H9 (cell line): Measurements from ENCODE around the gene ZNF136. TPM values are rescaled to one million over a fixed set of nuclear protein-coding genes. Genes with fewer than 3 reads are reported as not detected.

Experiments
- DNase-seq: peaks from one replicate; pipeline ENCODE4 v3.0.0-alpha.2; 2017
- H2AFZ ChIP-seq: one replicate; pipeline ENCODE4 v1.6.1; 2013; ENCODE audit warnings: mild to moderate bottlenecking, low read length, control low read depth, moderate library complexity
- H2AK5ac ChIP-seq: 2 replicates; pipeline ENCODE4 v1.6.1; 2013; ENCODE audit warnings: low read length, control low read depth, mixed read lengths; ENCODE audit not compliant: insufficient read length
- H2BK120ac ChIP-seq: one replicate; pipeline ENCODE4 v1.6.1; 2013; ENCODE audit warnings: low read depth, mild to moderate bottlenecking, low read length, control low read depth, inconsistent platforms; ENCODE audit not compliant: poor library complexity, severe bottlenecking
- H2BK12ac ChIP-seq: 2 replicates; pipeline ENCODE4 v1.6.1; 2013; ENCODE audit warnings: low read length, control low read depth, mixed read lengths, low read depth; ENCODE audit not compliant: insufficient read length
- H2BK15ac ChIP-seq: 2 replicates; pipeline ENCODE4 v1.6.1; 2013; ENCODE audit warnings: low read depth, low read length, control low read depth
- H2BK20ac ChIP-seq: one replicate; pipeline ENCODE4 v1.6.1; 2013; ENCODE audit warnings: low read depth, mild to moderate bottlenecking, low read length, control low read depth, inconsistent platforms; ENCODE audit not compliant: poor library complexity, severe bottlenecking
- H2BK5ac ChIP-seq: 2 replicates; pipeline ENCODE4 v1.6.1; 2013; ENCODE audit warnings: low read length, control low read depth, mixed read lengths; ENCODE audit not compliant: insufficient read length
- H3K14ac ChIP-seq: 2 replicates; pipeline ENCODE4 v1.6.1; 2013; ENCODE audit warnings: low read length, control low read depth; ENCODE audit not compliant: insufficient read depth
- H3K18ac ChIP-seq: 2 replicates; pipeline ENCODE4 v1.6.1; 2013; ENCODE audit warnings: low read depth, mild to moderate bottlenecking, mixed read lengths, low read length, control low read depth; ENCODE audit not compliant: insufficient read length
- H3K23ac ChIP-seq: 2 replicates; pipeline ENCODE4 v1.6.1; 2013; ENCODE audit warnings: low read length, control low read depth, mixed read lengths, low read depth; ENCODE audit not compliant: insufficient read length
- H3K23me2 ChIP-seq: 2 replicates; pipeline ENCODE4 v1.6.1; 2013; ENCODE audit warnings: low read depth, mild to moderate bottlenecking, mixed read lengths, low read length, control low read depth; ENCODE audit not compliant: insufficient read length, poor library complexity, severe bottlenecking
- H3K27ac ChIP-seq: 2 replicates; pipeline ENCODE4 v1.5.1; 2013; ENCODE audit warnings: low read length, control low read depth, mixed read lengths, low read depth; ENCODE audit not compliant: insufficient read length
- H3K27me3 ChIP-seq: 2 replicates; pipeline ENCODE4 v1.6.1; 2013; ENCODE audit warnings: low read length, control low read depth, inconsistent platforms; ENCODE audit not compliant: insufficient read depth
- H3K4ac ChIP-seq: 2 replicates; pipeline ENCODE4 v1.6.1; 2013; ENCODE audit warnings: low read depth, mild to moderate bottlenecking, control low read depth, inconsistent platforms, low read length, moderate library complexity
- H3K4me1 ChIP-seq: 2 replicates; pipeline ENCODE4 v1.6.1; 2013; ENCODE audit warnings: low read length, control low read depth, inconsistent platforms; ENCODE audit not compliant: insufficient read depth
- H3K4me2 ChIP-seq: 2 replicates; pipeline ENCODE4 v1.6.1; 2013; ENCODE audit warnings: low read length, control low read depth, mixed read lengths; ENCODE audit not compliant: insufficient read length, insufficient read depth
- H3K56ac ChIP-seq: 2 replicates; pipeline ENCODE4 v1.6.1; 2013; ENCODE audit warnings: low read depth, mild to moderate bottlenecking, mixed read lengths, low read length, control low read depth; ENCODE audit not compliant: insufficient read length
- H3K79me1 ChIP-seq: 2 replicates; pipeline ENCODE4 v1.6.1; 2013; ENCODE audit warnings: low read depth, mild to moderate bottlenecking, moderate library complexity, low read length, control low read depth, inconsistent platforms; ENCODE audit not compliant: insufficient read depth, poor library complexity, severe bottlenecking
- H3K79me2 ChIP-seq: 2 replicates; pipeline ENCODE4 v1.6.1; 2013; ENCODE audit warnings: low read length, control low read depth, inconsistent platforms; ENCODE audit not compliant: insufficient read depth
- H3K9ac ChIP-seq: 2 replicates; pipeline ENCODE4 v1.6.1; 2013; ENCODE audit warnings: low read length, control low read depth, mixed read lengths; ENCODE audit not compliant: insufficient read length; ENCODE audit errors: extremely low read depth
- H3K9me3 ChIP-seq: one replicate; pipeline ENCODE4 v1.6.1; 2013; ENCODE audit warnings: low read depth, low read length, inconsistent platforms; ENCODE audit not compliant: control insufficient read depth
- H3T11ph ChIP-seq: one replicate; pipeline ENCODE4 v1.6.1; 2013; ENCODE audit warnings: mild to moderate bottlenecking, low read length, control low read depth, inconsistent platforms
- H4K20me1 ChIP-seq: one replicate; pipeline ENCODE4 v1.6.1; 2013; ENCODE audit not compliant: control insufficient read depth, insufficient read length, insufficient read depth
- H4K5ac ChIP-seq: 2 replicates; pipeline ENCODE4 v1.6.1; 2013; ENCODE audit warnings: low read depth, mild to moderate bottlenecking, mixed read lengths, low read length, control low read depth; ENCODE audit not compliant: insufficient read length
- H4K8ac ChIP-seq: replicated peaks from 2 replicates; pipeline ENCODE4 v1.6.1; 2013; ENCODE audit warnings: low read length, control low read depth, mixed read lengths, low read depth; ENCODE audit not compliant: insufficient read length
- H4K91ac ChIP-seq: 2 replicates; pipeline ENCODE4 v1.6.1; 2013; ENCODE audit warnings: low read depth, mild to moderate bottlenecking, moderate library complexity, mixed read lengths, low read length, control low read depth; ENCODE audit not compliant: insufficient read length
- H3K27ac Mint-ChIP-seq, 3 experiments: 2 replicates in 2 of 3; 3 replicates in 1 of 3; pipeline ENCODE4 v1.8.0; 2020 to 2021; ENCODE audit warnings: mixed read lengths in 3 of 3, mild to moderate bottlenecking in 1 of 3, moderate library complexity in 1 of 3
- H3K27me3 Mint-ChIP-seq: 2 replicates; pipeline ENCODE4 v1.8.0; 2021; ENCODE audit warnings: low read depth, mild to moderate bottlenecking, moderate library complexity, mixed read lengths
- H3K36me3 Mint-ChIP-seq, 3 experiments: 2 replicates in 2 of 3; 3 replicates in 1 of 3; pipeline ENCODE4 v1.8.0; 2020 to 2021; ENCODE audit warnings: low read depth in 3 of 3, mixed read lengths in 3 of 3; ENCODE audit not compliant: insufficient read depth in 1 of 3
- H3K4me1 Mint-ChIP-seq, 2 experiments: 2 replicates each; pipeline ENCODE4 v1.8.0; 2020; ENCODE audit warnings: mixed read lengths in 2 of 2
- H3K4me3 Mint-ChIP-seq, 2 experiments: 2 replicates in 1 of 2; 3 replicates in 1 of 2; pipeline ENCODE4 v1.8.0; 2020 to 2021; ENCODE audit warnings: mild to moderate bottlenecking in 2 of 2, mixed read lengths in 2 of 2, moderate library complexity in 1 of 2
- H3K9me3 Mint-ChIP-seq, 2 experiments: 2 replicates in 1 of 2; 3 replicates in 1 of 2; pipeline ENCODE4 v1.8.0; 2020; ENCODE audit warnings: mild to moderate bottlenecking in 2 of 2, mixed read lengths in 2 of 2, moderate library complexity in 1 of 2
- CTCF ChIP-seq: fragments of 200-600 bp; sonication (generic); conservative IDR thresholded peaks from 3 replicates; pipeline ENCODE4 v1.8.0; 2021; ENCODE audit warnings: antibody characterized with exemption, mild to moderate bottlenecking
- WGBS: extraction: QIAGEN DNeasy Blood & Tissue Kit; methylation state at CpG from one replicate; pipeline ENCODE4 v1.1.7; 2013; ENCODE audit warnings: missing lambda C conversion rate, low lambda C conversion rate, mixed read lengths; ENCODE audit not compliant: insufficient read length; ENCODE audit errors: extremely low coverage; 5-methylcytosine and 5-hydroxymethylcytosine counted together
- long read RNA-seq: library from polyadenylated mRNA; unstranded; transcript quantifications from one replicate; pipeline ENCODE4 v2.0.0, GENCODE V29; 2020
- total RNA-seq: library from RNA; stranded (reverse); gene quantifications from 2 replicates; pipeline ENCODE4 v1.2.1, GENCODE V29; 2021

Gene ZNF136
- total RNA-seq, result 9.8 and 10.8 TPM in 2 replicates
- long read RNA-seq, transcript ZNF136-203 (5 exons, 474 nt), result minor isoform, 5 of 80 reads
- long read RNA-seq, transcript ZNF136-201 (4 exons, 3,643 nt), result major isoform, 65 of 80 reads
- long read RNA-seq, partial matches to known transcripts, result 3 of 80 reads
- long read RNA-seq, other reads (novel, unspliced or antisense), result 4 of 80 reads

- Mint-ChIP-seq H3K4me1 (peaks cover 7 to 9% of the 10 kb centered on the region in 2 experiments), H3K4me3 (peak within 1 kb of the TSS; percentile 85 to 97), H3K27ac (peak within 1 kb of the TSS; percentile 96 to 97 (median 96)), H3K36me3 (peaks cover 6 to 11% (median 7%) of the 10 kb centered on the region in 3 experiments; a peak in 5 of 7 replicates), H3K9me3 (peaks cover 0 to 2% of the 10 kb centered on the region in 2 experiments; a peak in 1 of 5 replicates), H3K27me3 (no peaks in the 10 kb centered on the region; the same call in 1 of the 2 replicates)
- Histone ChIP-seq H2BK120ac (no peak within 1 kb of the TSS), H3K4ac (no peak within 1 kb of the TSS), H2BK5ac (no peak within 1 kb of the TSS), H3K27me3 (no peaks in the 10 kb centered on the region), H2BK15ac (no peak within 1 kb of the TSS), H2AFZ (no peak within 1 kb of the TSS), H4K5ac (no peak within 1 kb of the TSS), H4K20me1 (no peaks in the 10 kb centered on the region), H3K56ac (no peak within 1 kb of the TSS), H3K9me3 (no peaks in the 10 kb centered on the region), H4K91ac (no peak within 1 kb of the TSS), H3K23me2 (peaks cover 6% of the 10 kb centered on the region), H3K4me1 (no peaks in the 10 kb centered on the region), H3K14ac (peak within 1 kb of the TSS; percentile 62), H3K27ac (peak within 1 kb of the TSS; percentile 3), H4K8ac (no peak within 1 kb of the TSS), H2BK20ac (no peak within 1 kb of the TSS), H3K23ac (no peak within 1 kb of the TSS), H3T11ph (no peak within 1 kb of the TSS), H2AK5ac (no peak within 1 kb of the TSS), H3K18ac (no peak within 1 kb of the TSS), H3K9ac (peak within 1 kb of the TSS; percentile 94), H3K79me2 (no peaks in the 10 kb centered on the region; the same call in 1 of the 2 replicates), H2BK12ac (no peak within 1 kb of the TSS), H3K4me2 (peak within 1 kb of the TSS; percentile 94), H3K79me1 (no peaks in the 10 kb centered on the region)
- TF ChIP-seq CTCF, result no peak
- no CpG with 5 or more reads among the region's 57 CpGs for WGBS
- peak; percentile 97 for DNase-seq
Measured at GRCh38 chr19:12162882-12163806, at the start of gene ZNF136. Gene ZNF136 (plus strand): TSS chr19:12163096. CDS start chr19:12163204, 108 bp downstream.
